ENCODE data around the gene MBNL2.

Gene MBNL2

GRCh38 chr13:97229699-97230098, 7.6 kb downstream of the MBNL2 start:
- in situ Hi-C loops (cut with MboI; ENCODE audit: low pct_unique_long_range_greater_than_20kb, low sequenced_read_pairs, unreplicated experiment), result no loop called here
- DNase-seq (ENCODE audit: low spot score), result no peak
- TF ChIP-seq CTCF (IDR thresholded peaks at IDR 0.05; ENCODE audit: extremely low read depth, insufficient read depth, missing control alignments), result no peak

GRCh38 chr13:97231118-97231828, 9.1 kb downstream of the MBNL2 start:
- no peak for DNase-seq (ENCODE audit: low spot score)
- in situ Hi-C loops (cut with MboI; ENCODE audit: low pct_unique_long_range_greater_than_20kb, low sequenced_read_pairs, unreplicated experiment), result no loop called here
- TF ChIP-seq CTCF (IDR thresholded peaks at IDR 0.05; ENCODE audit: extremely low read depth, insufficient read depth, missing control alignments), result no peak

- no peak for DNase-seq (ENCODE audit: low spot score)
- no peak for TF ChIP-seq CTCF (IDR thresholded peaks at IDR 0.05; ENCODE audit: extremely low read depth, insufficient read depth, missing control alignments)
- in situ Hi-C loops (cut with MboI; ENCODE audit: low pct_unique_long_range_greater_than_20kb, low sequenced_read_pairs, unreplicated experiment), result no loop called here
Measured at GRCh38 chr13:97231829-97232196, 9.7 kb downstream of the MBNL2 start.

GRCh38 chr13:97233499-97233898, 11.4 kb downstream of the MBNL2 start:
- in situ Hi-C loops (cut with MboI; ENCODE audit: low pct_unique_long_range_greater_than_20kb, low sequenced_read_pairs, unreplicated experiment), result no loop called here
- TF ChIP-seq CTCF (IDR thresholded peaks at IDR 0.05; ENCODE audit: extremely low read depth, insufficient read depth, missing control alignments), result no peak

GRCh38 chr13:97234236-97234635, 12.1 kb downstream of the MBNL2 start:
- TF ChIP-seq CTCF (IDR thresholded peaks at IDR 0.05; ENCODE audit: extremely low read depth, insufficient read depth, missing control alignments), result no peak
- DNase-seq (ENCODE audit: low spot score), result no peak
- in situ Hi-C loops (cut with MboI; ENCODE audit: low pct_unique_long_range_greater_than_20kb, low sequenced_read_pairs, unreplicated experiment), result no loop called here

More at GRCh38 chr13:97233499-97233898, 11.4 kb downstream of the MBNL2 start:
- no peak for DNase-seq (ENCODE audit: low spot score)

- no peak for DNase-seq (ENCODE audit: low spot score)
- TF ChIP-seq CTCF (IDR thresholded peaks at IDR 0.05; ENCODE audit: extremely low read depth, insufficient read depth, missing control alignments), result no peak
- in situ Hi-C loops (cut with MboI; ENCODE audit: low pct_unique_long_range_greater_than_20kb, low sequenced_read_pairs, unreplicated experiment), result no loop called here
Measured at GRCh38 chr13:97234742-97235141, 12.6 kb downstream of the MBNL2 start.
